Measurements from ENCODE around the gene GPR55. TPM values are rescaled to one million over a fixed set of nuclear protein-coding genes. Genes with fewer than 3 reads are reported as not detected.

Gene GPR55
- total and polyA plus RNA-seq, 2 of the 4 experiments (the other 2 are of a cell fraction), result 0.03 TPM; not detected in 1

- Histone ChIP-seq H3K56ac (ENCODE audit: extremely low read depth, insufficient read depth, low read length) (no peak overlapping the region), H2AK5ac (ENCODE audit: low read depth, low read length) (no peak overlapping the region), H4K91ac (ENCODE audit: insufficient read depth, low read depth, low read length) (no peak overlapping the region), H2BK15ac (ENCODE audit: low read depth, low read length) (no peak overlapping the region), H3K36me3 (ENCODE audit: control insufficient read depth, insufficient read depth, low read length) (no peaks in the 10 kb centered on the region), H3K4ac (ENCODE audit: low read depth, low read length) (no peak overlapping the region), H3K27me3 (ENCODE audit: control insufficient read depth, insufficient read depth, low read length) (peaks cover 41% of the 10 kb centered on the region), H2AK9ac (replicated peaks; ENCODE audit: low read depth, low read length, poor library complexity) (peak overlapping the region; percentile 63), H3K18ac (ENCODE audit: low read depth, low read length) (no peak overlapping the region), H3K14ac (replicated peaks; ENCODE audit: low read depth, low read length) (no peak overlapping the region), H3K9me3 (ENCODE audit: control insufficient read depth, insufficient read depth, low read length) (no peaks in the 10 kb centered on the region), H3K4me2 (ENCODE audit: low read depth, low read length) (no peak overlapping the region), H3K79me1 (ENCODE audit: low read depth in 1 of 2, low read length in 2 of 2) (no peaks in the 10 kb centered on the region), H3K23ac (ENCODE audit: low read depth, low read length) (no peak overlapping the region), H3K4me3 (ENCODE audit: insufficient read depth, low read depth, low read length) (no peak overlapping the region), H3K9me1 (ENCODE audit: insufficient read depth, low read length) (no peaks in the 10 kb centered on the region), H2BK120ac (ENCODE audit: low read depth, low read length) (no peak overlapping the region), H3K9ac (ENCODE audit: low read depth, low read length) (no peak overlapping the region), H3K4me1 (ENCODE audit: control insufficient read depth, insufficient read depth, low read length) (no peaks in the 10 kb centered on the region), H4K5ac (ENCODE audit: low read depth, low read length) (no peak overlapping the region), H2BK20ac (ENCODE audit: low read depth, low read length) (no peak overlapping the region), H4K8ac (ENCODE audit: low read depth in 2 of 2, low read length in 2 of 2) (no peak overlapping the region), H2AFZ (replicated peaks; ENCODE audit: low read length, poor library complexity) (peak overlapping the region; percentile 56), H4K20me1 (ENCODE audit: insufficient read depth, low read length) (no peaks in the 10 kb centered on the region), H3K27ac (ENCODE audit: insufficient read depth, low read length) (no peak overlapping the region), H2BK5ac (ENCODE audit: low read depth, low read length, poor library complexity, severe bottlenecking) (no peak overlapping the region)
- intact Hi-C loops (cut with micrococcal nuclease), result no loop called here
- TF ChIP-seq RFX5 (IDR thresholded peaks at IDR 0.05; ENCODE audit: low read depth, low read length) (no peak), BHLHE40 (IDR thresholded peaks at IDR 0.05; ENCODE audit: low read depth, low read length) (no peak), MAZ (IDR thresholded peaks at IDR 0.05; ENCODE audit: borderline replicate concordance, low read depth, low read length) (no peak), SMC3 (IDR thresholded peaks at IDR 0.05; ENCODE audit: low read depth, low read length) (no peak), CEBPB (IDR thresholded peaks at IDR 0.05; ENCODE audit: low read depth, low read length) (no peak), NFE2L2 (IDR thresholded peaks at IDR 0.05; ENCODE audit: low read depth, low read length) (no peak), MAFK (IDR thresholded peaks at IDR 0.05; ENCODE audit: low read depth, low read length) (no peak), CHD1 (IDR thresholded peaks at IDR 0.05; ENCODE audit: low read depth, low read length) (no peak)
- TF ChIP-seq, protein P1, sequence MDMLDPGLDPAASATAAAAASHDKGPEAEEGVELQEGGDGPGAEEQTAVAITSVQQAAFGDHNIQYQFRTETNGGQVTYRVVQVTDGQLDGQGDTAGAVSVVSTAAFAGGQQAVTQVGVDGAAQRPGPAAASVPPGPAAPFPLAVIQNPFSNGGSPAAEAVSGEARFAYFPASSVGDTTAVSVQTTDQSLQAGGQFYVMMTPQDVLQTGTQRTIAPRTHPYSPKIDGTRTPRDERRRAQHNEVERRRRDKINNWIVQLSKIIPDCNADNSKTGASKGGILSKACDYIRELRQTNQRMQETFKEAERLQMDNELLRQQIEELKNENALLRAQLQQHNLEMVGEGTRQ (IDR thresholded peaks at IDR 0.05; ENCODE audit: low read depth, low read length), result no peak
- dilution Hi-C loops (cut with HindIII; ENCODE audit: low sequenced_read_pairs, unreplicated experiment), result no loop called here
- in situ Hi-C loops (cut with MboI; ENCODE audit: low sequenced_read_pairs), result no loop called here
- ATAC-seq (ENCODE audit: low read depth) (no peak), DNase-seq (no peak)
- POLR2A ChIA-PET (ENCODE audit: unreplicated experiment), result no interaction called here
- CTCF ChIA-PET, result no interaction called here
- BruUV-seq (replicated peaks), result no TSS peak
- WGBS, 2 experiments (ENCODE audit: extremely low coverage in 2 of 2, insufficient read length in 1 of 2), result 67% methylated on average over 1 of the region's 9 CpGs; no CpG with 5 or more reads in 1 of the 2 experiments
These were observed 419 bp upstream of the GPR55 start for GRCh38 chr2:230925443-230925878.

Data from IMR-90 (cell line).